GOT3 (cell line): ENCODE measurements around the gene NSUN2.
"Not testable (repeated sequence)": the region's sequence is repeated elsewhere in the genome, so short reads cannot be mapped to it uniquely, and the experiment has no call there.

Source experiments
- DNase-seq: peaks from one replicate; lab custom pipeline; 2025; ENCODE audit warnings: mixed read lengths; lab: John Stamatoyannopoulos, UW

NSUN2 gene

DNA sequence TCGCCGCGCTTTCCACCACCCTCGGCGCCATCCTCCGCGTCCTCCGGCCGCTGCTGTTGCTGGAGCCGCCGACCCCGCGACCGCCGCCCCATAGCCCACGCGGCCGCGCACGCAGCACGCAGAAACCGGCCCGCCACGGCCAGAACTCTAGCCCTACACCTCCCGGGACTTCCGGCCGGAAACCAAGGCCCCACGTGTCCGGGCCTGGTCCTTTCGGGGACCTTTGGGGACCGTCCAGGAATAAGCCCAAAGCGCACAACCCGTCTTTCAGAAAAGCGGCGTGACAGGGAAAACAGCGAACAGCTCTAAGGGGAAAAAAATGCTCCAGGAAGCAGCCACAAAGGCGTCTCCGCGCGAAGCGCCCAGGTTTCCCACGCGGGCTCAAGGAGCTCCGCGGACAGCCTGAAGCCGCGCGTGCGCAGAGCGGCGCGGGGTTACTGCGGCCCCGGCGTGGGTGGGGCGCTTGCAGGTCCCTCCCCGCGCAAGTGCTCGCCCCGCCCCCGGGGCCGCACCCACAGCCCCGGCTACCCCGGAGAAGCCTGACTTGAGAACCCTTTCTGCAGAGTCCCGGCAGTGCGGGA, at the start of gene NSUN2, which contains the start of gene SRD5A1:
Gene NSUN2 (minus strand): TSS at position 157 of the 581 bp plus-strand sequence. CDS start 65 bp downstream, at position 92.
Gene SRD5A1 (plus strand): TSS at position 553 of the 581 bp plus-strand sequence. CDS start 137 bp downstream, outside the sequence.
- peak; percentile 90 for DNase-seq

DNA sequence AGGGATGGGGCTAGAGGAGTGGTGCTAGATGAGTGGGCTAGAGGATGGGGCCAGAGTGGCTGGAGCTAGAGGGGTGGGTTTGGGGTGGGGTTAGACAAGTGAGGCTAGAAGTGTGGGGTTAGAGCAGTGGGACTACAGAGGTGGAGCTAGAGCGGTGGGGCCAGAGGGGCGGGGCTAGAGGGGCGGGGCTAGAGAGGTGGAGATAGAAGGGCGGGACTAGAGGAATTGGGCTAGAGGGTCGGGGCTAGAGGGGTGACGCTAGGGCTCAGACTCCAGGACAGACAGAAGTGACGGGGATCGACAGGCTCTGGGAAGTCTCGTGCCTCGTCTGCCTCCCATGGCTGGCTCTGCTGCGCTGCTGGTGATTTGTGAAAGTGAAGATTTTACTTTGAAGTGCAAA, 49.4 kb upstream of the NSUN2 start:
- no peak for DNase-seq

DNA sequence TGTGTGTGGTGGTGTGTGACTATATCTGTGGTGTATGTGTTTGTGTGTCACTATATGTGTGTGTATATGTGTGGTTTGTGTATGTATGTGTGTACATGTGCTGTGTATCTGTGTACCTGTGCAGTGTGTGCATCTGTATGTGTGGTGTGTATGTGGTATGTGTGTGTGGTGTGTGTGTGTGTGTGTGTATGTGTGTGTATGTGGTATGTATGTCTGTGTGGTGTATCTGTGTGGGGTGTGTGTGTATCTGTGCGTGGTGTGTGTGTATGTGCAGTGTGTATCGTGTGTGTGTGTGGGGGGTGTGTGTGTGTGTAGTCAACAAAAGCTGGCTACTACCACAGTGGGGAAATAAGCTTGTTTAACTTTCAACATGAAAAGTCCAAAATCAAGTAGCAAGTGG, 48.8 kb upstream of the NSUN2 start:
- no peak for DNase-seq

DNA sequence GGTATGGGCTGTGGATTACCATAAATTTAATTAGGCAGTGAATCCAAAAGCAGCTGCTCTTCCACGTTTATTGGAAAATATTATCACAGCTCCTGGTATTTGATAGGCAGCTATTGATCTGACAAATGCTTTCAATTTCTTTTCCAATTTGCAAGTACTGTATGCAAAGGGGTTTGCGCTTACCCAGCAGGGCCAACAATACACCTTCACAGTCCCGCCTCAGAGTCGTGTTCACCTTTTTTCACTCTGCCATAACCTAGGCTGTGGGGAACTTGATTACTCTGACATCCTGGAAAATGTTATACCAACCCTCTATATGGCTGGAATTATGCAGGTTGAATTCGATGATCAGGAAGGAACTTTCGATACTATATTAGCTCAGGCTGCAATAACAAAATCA, 48.1 kb upstream of the NSUN2 start:
- DNase-seq = no peak

DNA sequence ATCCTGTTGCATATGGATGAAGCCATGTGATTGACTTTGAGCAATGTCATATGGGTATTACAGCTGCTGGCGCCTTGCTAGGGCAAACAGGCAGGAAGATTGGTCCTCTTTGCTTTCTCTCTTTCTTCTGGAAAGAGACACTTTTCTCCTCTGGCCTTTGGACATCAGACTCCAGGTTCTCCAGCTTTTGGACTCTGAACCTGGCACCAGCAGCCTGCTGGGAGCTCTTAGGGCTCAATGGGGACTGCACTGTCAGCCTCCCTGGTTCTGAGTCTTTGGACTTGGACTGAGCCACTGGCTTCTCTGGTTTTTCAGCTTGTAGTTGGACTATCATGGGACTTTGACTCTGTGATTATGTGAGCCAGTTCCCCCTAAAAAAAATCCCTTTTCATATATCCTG, 45.5 kb upstream of the NSUN2 start:
- no peak for DNase-seq

DNA sequence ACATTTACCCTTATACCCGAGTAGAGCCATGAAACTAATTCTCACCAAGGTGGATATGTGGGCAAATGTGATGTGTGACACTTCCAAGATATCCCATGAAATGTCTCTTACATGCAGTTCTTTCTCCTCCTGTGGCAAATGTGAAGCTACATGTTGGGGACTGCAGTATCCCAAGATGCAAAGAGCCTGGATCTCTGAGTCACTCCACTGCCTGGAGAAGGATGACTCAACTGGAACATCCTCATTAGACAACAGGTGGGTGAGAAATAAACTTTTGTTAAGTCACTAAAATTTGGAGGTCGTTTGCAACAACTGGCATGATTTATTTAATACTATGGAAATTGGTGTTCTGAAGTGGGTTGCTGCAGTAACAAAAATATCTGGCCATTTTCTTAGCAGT, 43.9 kb upstream of the NSUN2 start:
- DNase-seq = no peak

DNA sequence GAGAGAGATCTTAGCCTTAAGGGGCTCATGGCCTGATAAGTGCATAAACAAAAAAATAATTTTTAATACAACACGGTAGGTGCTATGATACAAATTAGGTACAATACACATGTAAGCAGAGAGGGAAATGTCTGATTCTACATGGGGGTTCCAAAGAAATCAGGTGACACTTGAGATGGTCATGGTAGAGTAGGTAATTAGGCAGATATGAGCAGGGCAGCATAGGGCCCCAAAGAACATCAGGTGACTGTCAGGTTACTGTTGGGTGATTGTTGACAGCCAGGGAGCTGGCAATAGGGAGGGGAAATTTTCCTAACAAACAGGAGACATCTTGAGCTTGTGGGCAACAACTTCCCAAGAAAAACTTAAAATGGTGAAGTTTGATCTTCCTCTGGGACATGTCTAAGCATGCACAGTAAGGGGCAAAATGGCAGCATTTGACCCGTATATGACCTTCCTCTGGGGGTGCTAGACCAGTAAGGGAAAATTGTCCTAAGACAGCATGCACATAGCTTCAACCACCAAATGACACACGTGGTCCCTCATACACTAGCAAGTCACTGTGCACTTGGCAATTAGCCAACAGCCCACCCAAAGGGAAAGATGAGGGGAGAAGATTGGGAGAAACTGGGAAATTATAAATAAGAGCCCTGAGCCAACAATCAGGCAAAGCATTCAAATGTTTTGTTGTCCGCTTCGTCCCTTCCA, 43.1 kb upstream of the NSUN2 start:
- DNase-seq = no peak

DNA sequence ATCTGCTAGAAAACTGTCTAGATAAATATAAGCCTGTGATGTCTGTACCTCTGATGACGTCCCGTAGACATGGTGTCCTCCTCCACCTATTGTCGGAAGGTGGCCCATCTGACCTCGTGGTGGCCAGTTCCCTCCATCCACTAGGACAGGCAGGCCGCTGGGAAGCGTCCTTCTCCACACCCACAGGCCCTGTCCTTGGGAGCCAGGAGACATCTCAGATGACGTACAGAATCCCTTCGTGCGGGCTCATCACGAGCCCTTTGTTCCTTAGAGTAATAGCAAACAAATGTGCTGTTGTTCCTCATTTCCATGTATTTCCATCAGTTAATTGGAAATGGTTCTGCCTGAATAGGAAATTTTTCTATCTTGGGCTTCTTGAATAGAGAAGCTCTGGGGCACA, 42.0 kb upstream of the NSUN2 start:
- DNase-seq = no peak

DNA sequence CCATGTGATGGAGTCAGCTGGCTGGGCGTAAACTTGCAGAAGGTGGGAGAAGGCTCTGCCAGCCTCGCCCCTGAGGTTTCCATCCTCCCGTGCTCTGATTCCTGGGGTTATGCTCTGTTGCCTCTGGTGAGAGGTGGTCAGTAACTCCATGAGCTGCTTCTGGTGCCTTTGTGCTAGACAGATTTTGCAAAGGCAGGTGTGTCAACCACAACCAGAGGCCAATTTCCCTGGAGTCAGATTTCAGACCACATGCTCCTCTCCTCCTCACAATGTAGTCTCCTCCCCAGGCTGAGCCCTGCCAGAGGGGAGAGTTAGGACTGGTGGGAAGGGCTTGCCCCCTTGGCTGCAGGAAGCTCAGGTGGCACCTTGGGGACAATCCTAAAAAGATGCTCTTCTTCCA, 41.6 kb upstream of the NSUN2 start:
- no peak for DNase-seq

DNA sequence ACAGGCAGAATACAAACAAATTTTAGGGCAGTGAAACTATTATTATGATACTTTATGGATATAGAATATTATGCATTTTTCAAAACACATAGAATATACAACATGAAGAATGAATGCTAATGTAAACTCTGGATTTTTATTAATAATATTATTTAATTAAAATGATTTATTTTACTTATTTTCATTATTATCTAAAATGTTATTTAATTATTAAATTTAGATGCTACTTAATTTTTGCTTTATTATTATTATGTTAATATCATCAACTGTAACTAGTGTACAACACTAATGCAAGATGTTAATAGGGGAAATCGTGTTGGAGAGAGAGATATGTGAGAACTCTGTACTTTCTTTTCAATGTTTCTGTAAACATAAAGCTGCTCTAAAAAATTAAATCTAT, 41.1 kb upstream of the NSUN2 start:
- no peak for DNase-seq

DNA sequence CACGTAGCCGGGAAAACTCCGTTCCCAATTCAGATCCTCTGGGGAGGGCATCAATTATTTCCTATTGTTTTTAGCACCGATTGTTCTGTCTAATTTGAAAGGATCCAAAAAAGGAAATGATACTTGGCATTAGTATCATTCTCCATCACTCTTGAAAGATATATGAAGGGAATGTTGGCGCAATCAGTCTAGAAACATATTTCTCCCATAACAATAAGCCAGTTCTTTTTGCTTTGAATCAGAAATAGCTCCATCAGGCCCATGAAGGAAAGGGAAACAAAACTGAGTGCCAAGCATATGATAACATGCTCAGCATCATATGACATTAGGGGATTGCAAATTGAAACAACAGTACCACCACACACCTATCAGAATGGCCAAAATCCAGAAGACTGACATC, 40.2 kb upstream of the NSUN2 start:
- no peak for DNase-seq

DNA sequence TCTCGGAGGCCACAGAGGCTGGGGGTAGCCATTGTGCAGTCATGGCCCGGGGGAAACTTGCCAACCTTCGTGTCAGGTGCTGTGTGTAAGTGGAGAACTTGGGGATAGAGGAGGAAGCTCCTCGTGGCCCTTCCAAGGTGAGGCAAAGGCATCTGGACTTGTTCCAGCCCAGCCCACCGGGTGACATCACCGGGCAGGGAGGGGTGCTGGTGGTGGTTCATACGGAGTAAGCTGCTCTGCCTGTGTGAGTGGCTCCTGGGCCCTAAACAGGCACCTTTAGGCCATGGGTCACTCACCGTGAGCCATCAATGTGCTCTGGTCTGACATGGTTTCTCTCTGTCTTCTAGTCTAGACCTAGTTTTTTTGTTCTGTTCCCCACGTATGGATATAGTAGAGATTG, 35.9 kb upstream of the NSUN2 start:
- not testable (repeated sequence) for DNase-seq

DNA sequence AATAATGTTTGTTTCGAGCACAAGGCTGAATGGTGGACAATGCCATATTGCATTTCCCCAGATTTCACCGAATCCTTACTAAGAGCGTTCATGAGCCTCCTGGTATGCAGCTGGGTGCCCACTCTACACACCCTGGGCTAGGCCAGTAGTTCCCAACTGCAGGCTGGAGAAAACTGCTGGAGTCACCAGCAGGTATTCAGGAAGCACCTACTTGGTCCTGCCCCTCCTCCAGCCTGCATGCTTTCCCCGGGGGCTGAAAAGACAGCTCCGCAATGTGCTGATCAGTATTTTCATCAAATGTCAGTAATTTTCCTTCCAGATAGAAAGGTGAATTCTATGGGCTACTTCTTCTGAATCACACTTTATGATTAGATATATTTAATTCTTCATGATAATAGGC, 34.8 kb upstream of the NSUN2 start:
- DNase-seq = no peak

DNA sequence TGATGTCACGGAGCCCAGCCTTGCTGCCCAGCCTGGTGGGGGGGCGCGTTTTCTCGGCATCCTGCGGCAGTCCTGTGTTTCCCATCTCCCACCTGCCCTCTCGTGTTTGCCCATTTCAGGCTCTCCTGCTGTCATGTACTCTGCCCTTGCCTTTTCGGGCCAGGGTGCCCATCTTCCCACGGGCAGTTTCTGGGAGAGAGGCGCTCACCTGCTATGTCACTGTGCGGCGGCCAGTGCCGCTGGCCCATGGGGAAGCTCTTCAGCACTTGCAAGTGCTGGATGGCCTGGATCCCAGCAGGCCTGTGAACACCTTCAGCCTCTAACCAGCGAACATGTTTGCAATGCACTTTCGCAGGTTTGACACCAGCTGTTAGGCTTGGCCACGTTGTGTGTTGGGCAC, 33.9 kb upstream of the NSUN2 start:
- DNase-seq = no peak

DNA sequence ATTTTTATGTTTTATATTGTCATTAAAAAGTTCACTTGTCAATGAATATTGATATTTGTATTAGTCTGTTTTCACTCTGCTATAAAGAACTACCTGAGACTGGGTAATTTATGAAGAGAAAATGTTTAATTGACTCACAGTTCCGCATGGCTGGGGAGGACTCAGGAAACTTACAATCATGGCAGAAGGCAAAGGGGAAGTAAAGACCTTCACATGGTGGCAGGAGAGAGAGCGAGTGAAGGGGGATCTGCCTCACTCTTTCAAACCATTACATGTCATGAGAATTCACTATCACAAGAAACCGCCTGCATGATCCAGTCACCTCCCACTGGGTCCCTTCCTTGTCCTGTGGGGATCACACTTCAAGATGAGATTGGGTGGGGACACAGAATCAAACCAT, 27.8 kb upstream of the NSUN2 start:
- DNase-seq = no peak

DNA sequence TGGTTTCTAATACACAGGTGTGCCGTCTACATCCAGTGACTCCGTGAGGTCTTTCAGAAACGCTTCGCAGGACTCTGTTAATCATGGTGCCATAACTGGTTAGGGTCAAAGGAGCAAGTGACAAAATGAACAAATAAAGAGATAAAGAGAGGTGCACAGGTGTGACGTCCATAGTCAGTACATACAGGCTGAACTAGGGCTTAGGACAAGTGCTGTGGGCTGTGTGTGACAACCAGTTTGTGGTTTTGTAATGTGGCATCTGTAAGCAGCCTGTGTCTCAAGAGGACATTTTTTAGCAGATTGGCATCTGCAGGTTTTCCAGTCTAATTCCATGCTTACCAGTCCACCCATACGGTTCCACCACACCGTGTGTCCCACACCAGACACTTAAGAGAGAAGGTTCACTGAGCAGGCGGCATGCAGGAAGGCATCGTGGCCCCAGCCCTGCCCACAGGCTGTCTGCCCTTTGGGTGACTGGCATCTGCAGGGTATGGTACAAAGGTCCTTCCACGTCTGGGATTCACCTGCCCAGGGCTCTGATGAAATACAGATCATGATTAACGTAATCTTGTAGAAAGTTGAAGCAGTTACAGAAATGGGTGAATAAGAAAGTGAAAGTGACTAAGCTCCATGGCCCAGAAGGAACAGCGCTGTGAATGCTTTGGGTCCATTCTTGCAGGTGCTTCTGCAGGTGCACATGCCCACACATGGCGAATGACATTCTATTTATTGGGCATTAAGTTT, 27.3 kb upstream of the NSUN2 start:
- DNase-seq = no peak

DNA sequence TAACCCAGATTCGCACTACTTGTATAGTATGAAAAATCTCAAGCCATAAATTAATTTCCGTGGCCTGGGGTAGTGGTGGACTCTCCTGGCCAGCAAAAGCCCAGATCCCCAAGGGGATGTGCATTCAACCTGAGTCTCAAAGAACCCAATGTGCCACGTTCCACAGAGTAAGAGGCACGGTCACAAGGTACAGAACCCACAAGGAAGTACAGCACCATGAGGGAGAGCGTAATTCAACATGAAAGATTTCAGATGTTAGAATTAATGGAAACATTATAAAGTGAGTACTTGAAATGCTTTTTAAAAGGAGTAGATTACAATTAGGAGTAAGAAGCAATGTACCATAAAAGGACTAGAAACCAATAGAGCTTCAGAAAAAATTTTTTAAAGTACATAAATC, 23.8 kb upstream of the NSUN2 start:
- no peak for DNase-seq

DNA sequence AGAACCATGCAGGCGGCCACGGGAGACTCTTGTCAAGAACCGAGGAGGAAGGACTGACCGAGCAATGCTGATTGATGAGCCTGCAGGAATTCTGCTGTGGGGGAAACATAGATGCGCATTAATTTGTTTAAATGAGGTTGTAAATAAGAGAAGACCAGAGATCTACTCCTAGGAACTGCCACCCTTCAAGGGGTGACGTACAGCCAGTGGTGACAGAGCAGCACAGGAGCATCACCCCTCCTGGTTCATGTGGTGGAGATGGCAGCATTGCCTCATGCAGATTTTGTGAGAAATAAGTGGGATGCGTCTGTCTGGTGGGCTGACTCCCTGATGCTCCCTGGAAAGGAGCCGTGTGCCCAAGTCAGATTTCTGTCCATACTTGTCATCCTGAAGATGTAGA, 22.6 kb upstream of the NSUN2 start:
- DNase-seq = no peak

DNA sequence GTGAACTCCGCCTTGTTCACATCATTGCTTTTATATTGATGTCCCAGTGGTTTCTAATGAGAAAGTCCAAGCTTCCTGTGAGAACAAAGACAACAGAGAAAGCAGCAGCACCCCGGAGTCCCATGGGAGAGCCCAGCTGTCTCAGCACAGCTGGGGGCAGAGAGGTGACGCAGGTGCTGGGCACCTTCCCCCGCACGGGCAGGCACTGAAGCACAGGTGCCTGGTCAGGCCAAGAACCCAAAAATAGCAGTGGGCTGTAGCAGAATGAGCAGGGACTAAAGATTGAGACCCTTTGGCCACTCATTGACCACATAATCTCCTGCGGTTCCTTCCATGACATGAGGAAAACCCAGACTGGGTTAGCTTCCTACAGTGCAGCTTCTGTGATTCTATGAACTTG, 19.2 kb upstream of the NSUN2 start:
- DNase-seq = no peak

DNA sequence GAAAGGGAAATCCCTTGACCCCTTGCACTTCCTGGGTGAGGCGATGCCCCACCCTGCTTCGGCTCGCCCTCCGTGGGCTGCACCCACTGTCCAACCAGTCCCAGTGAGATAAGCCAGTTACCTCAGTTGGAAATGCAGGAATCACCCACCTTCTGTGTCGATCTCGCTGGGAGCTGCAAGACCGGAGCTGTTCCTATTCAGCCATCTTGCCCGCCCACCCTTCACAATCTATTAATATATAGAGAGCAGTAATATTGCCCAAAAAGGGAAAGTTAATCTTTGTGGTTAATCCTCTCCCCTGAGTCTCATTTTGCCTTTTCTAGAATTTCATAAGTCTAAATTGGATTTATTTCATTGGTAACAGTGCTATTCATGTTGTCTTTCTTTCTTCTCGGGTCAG, 16.8 kb upstream of the NSUN2 start:
- DNase-seq = no peak

DNA sequence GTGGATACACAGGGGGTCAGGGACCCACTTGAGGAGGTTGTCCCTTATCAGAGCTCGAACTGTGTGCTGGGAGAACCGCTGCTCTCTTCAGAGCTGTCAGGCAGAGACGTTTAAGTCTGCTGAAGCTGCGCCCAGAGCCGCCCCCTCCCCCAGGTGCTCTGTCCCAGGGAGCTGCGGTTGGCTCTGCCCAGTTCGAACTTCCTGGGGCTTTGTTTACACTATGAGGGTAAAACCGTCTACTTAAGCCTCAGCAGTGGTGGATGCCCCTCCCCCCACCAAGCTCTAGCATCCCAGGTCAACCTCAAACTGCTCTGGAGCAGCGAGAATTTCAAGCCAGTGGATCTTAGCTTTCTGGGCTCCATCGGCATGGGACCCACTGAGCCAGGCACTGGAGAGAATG, 16.3 kb upstream of the NSUN2 start:
- no peak for DNase-seq

DNA sequence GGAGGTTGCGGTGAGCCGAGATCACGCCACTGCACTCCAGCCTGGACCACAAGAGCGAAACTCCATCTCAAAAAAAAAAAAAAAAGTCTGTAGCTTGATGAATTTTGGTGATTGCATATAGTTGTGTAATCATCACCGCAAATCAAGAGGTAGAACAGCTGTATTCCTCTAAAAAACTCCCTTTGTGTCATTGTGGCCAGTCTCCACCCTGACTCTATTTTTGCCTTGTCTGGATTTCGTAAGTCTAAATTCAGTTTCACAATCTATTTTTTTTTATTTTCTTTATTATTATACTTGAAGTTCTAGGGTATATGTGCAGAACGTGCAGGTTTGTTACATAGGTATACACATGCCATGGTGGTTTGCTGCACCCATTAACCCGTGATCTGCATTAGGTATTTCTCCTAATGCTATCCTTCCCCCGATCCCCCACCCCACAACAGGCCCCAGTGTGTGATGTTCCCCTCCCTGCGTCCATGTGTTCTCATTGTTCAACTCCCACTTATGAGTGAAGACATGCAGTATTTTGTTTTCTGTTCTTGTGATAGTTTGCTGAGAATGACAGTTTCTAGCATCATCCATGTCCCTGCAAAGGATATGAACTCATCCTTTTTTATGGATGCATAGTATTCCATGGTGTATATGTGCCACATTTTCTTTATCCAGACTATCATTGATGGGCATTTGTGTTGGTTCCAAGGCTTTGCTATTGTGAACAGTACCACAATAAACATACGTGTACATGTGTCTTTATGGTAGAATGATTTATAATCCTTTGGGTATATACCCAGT, 12.9 kb upstream of the NSUN2 start:
- not testable (repeated sequence) for DNase-seq
